CD14-positive monocyte (primary cell): ENCODE results near the gene RNF169. TPM values are rescaled to one million over a fixed set of nuclear protein-coding genes. Genes with fewer than 3 reads are reported as not detected.

Experiments
- DNase-seq, 3 donors: peaks; one replicate each; pipeline ENCODE4 v3.0.0-alpha.2; 2011 to 2022
- H2AFZ ChIP-seq: 2 replicates; pipeline ENCODE4 v1.6.0; 2012; ENCODE audit warnings: mild to moderate bottlenecking, low read depth, low read length, inconsistent platforms; ENCODE audit not compliant: insufficient read depth, poor library complexity, severe bottlenecking
- H3K27ac ChIP-seq, 2 donors: 1 replicate in 1 of 2; 2 replicates in 1 of 2; pipeline ENCODE4 v1.5.1; 2012 to 2013; ENCODE audit warnings: low read length in 2 of 2, control low read depth in 1 of 2, inconsistent platforms in 1 of 2, low read depth in 1 of 2, mild to moderate bottlenecking in 1 of 2
- H3K27me3 ChIP-seq, 2 donors: one replicate each; pipeline versions ENCODE4 v1.6.0 to v1.6.1; 2011 to 2013; ENCODE audit warnings: low read length in 2 of 2; ENCODE audit not compliant: control insufficient read depth in 2 of 2, insufficient read depth in 2 of 2
- H3K36me3 ChIP-seq, 2 donors: replicated peaks in 1 of 2; 1 replicate in 1 of 2; 2 replicates in 1 of 2; pipeline versions ENCODE4 v1.5.1 to v1.6.1; 2012 to 2013; ENCODE audit warnings: low read length in 2 of 2, control low read depth in 1 of 2, inconsistent platforms in 1 of 2, mild to moderate bottlenecking in 1 of 2; ENCODE audit not compliant: insufficient read depth in 2 of 2, control insufficient read depth in 1 of 2
- H3K4me1 ChIP-seq, 2 donors: 1 replicate in 1 of 2; 2 replicates in 1 of 2; pipeline versions ENCODE4 v1.5.1 to v1.6.1; 2012 to 2013; ENCODE audit warnings: low read length in 2 of 2, control low read depth in 1 of 2, inconsistent platforms in 1 of 2, mild to moderate bottlenecking in 1 of 2, moderate library complexity in 1 of 2; ENCODE audit not compliant: insufficient read depth in 2 of 2, control insufficient read depth in 1 of 2
- H3K4me2 ChIP-seq: replicated peaks from 2 replicates; pipeline ENCODE3; 2012; ENCODE audit warnings: low read length, moderate library complexity, mild to moderate bottlenecking; ENCODE audit not compliant: poor library complexity, severe bottlenecking; ENCODE audit errors: extremely low read depth
- H3K4me3 ChIP-seq, 3 experiments: fragments of 200-600 bp in 1 of 3; sonication (generic) in 1 of 3; replicated peaks in 1 of 3; 1 replicate in 2 of 3; 2 replicates in 1 of 3; pipeline ENCODE4 v1.5.1; 2011 to 2013; ENCODE audit warnings: low read length in 3 of 3, mild to moderate bottlenecking in 3 of 3, control low read depth in 2 of 3, low read depth in 2 of 3, inconsistent platforms in 1 of 3, moderate library complexity in 1 of 3
- H3K79me2 ChIP-seq: 2 replicates; pipeline ENCODE4 v1.6.0; 2012; ENCODE audit warnings: mild to moderate bottlenecking, control low read depth, inconsistent platforms, low read length, moderate library complexity; ENCODE audit not compliant: insufficient read depth
- H3K9ac ChIP-seq: 2 replicates; pipeline ENCODE4 v1.6.0; 2017; ENCODE audit warnings: low read length, mild to moderate bottlenecking; ENCODE audit not compliant: insufficient read depth, poor library complexity, severe bottlenecking
- H3K9me3 ChIP-seq, 2 donors: replicated peaks in 1 of 2; 1 replicate in 1 of 2; 2 replicates in 1 of 2; pipeline versions ENCODE4 v1.5.1 to v1.6.1; 2012 to 2013; ENCODE audit warnings: low read length in 2 of 2, control low read depth in 1 of 2; ENCODE audit not compliant: control insufficient read depth in 1 of 2, insufficient read depth in 1 of 2
- H4K20me1 ChIP-seq: 2 replicates; pipeline ENCODE4 v1.6.0; 2012; ENCODE audit warnings: mild to moderate bottlenecking, low read length, control low read depth, moderate library complexity; ENCODE audit not compliant: insufficient read depth
- H3K27ac Mint-ChIP-seq, 7 donors: one replicate each; pipeline ENCODE4 v1.8.0; 2020; ENCODE audit warnings: mild to moderate bottlenecking in 7 of 7, mixed read lengths in 7 of 7, moderate library complexity in 6 of 7, inconsistent platforms in 2 of 7
- H3K27me3 Mint-ChIP-seq, 3 donors: one replicate each; pipeline ENCODE4 v1.8.0; 2021 to 2022; ENCODE audit warnings: low read depth in 3 of 3, mild to moderate bottlenecking in 3 of 3, mixed read lengths in 3 of 3, moderate library complexity in 3 of 3, inconsistent platforms in 1 of 3
- H3K36me3 Mint-ChIP-seq, 2 donors: one replicate each; pipeline ENCODE4 v1.8.0; 2020; ENCODE audit warnings: mixed read lengths in 2 of 2, inconsistent platforms in 1 of 2, mild to moderate bottlenecking in 1 of 2
- H3K4me1 Mint-ChIP-seq: one replicate; pipeline ENCODE4 v1.8.0; 2020; ENCODE audit warnings: mild to moderate bottlenecking, mixed read lengths
- H3K4me3 Mint-ChIP-seq, 2 donors: one replicate each; pipeline ENCODE4 v1.8.0; 2020; ENCODE audit warnings: mild to moderate bottlenecking in 2 of 2, mixed read lengths in 2 of 2, moderate library complexity in 1 of 2
- H3K9me3 Mint-ChIP-seq, 7 donors: one replicate each; pipeline ENCODE4 v1.8.0; 2020 to 2022; ENCODE audit warnings: mixed read lengths in 7 of 7, mild to moderate bottlenecking in 6 of 7, moderate library complexity in 6 of 7, inconsistent platforms in 2 of 7
- WGBS: methylation state at CpG from one replicate; pipeline ENCODE4 v1.1.5; 2013; ENCODE audit warnings: missing lambda C conversion rate; ENCODE audit not compliant: insufficient coverage; 5-methylcytosine and 5-hydroxymethylcytosine counted together
- intact Hi-C, 2 donors: fragments of 100-400 bp; cut with micrococcal nuclease; formaldehyde crosslinking; loops; one replicate each; pipeline versions ENCODE4 v1.15.0 to v1.15.1; 2023
- polyA plus RNA-seq, 3 donors: library from polyadenylated mRNA; depleted of rRNA in 1 of 3; unstranded in 2 of 3; stranded (reverse) in 1 of 3; fragments of 300-500 nt in 2 of 3; fragments of >200 nt in 1 of 3; fragmentation: Illumina TruSeq in 2 of 3; gene quantifications; 1 replicate in 2 of 3; 2 replicates in 1 of 3; pipeline ENCODE4 v1.2.3, GENCODE V29; 2012 to 2021
- TF ChIP-seq, protein P1 (sequence below): fragments of 200-600 bp; IDR thresholded peaks from one replicate; pipeline ENCODE4 v1.8.0; 2022; ENCODE audit warnings: antibody characterized with exemption, mild to moderate bottlenecking

The RNF169 gene
- polyA plus RNA-seq, 3 donors = 1.4 to 16.2 (median 2.0) TPM

- no peaks in the 10 kb centered on the region for H3K79me2 ChIP-seq
- Mint-ChIP-seq H3K36me3 (no peaks in the 10 kb centered on the region), H3K27me3 (peaks cover 31 to 43% (median 42%) of the 10 kb centered on the region in 3 donors), H3K4me1 (peaks cover under 1% of the 10 kb centered on the region), H3K27ac (no peak overlapping the region), H3K9me3 (peaks cover 0 to 4% (median under 1%) of the 10 kb centered on the region in 7 donors), H3K4me3 (no peak overlapping the region)
- H3K27ac ChIP-seq = no peak overlapping the region
- H3K36me3 ChIP-seq = no peaks in the 10 kb centered on the region
- no peak overlapping the region for H3K4me2 ChIP-seq
- peaks cover 0 to 5% of the 10 kb centered on the region in 2 donors for H3K9me3 ChIP-seq
- H3K4me1 ChIP-seq = no peaks in the 10 kb centered on the region
- WGBS = 70% methylated on average over 2 of the region's 4 CpGs
- H3K9ac ChIP-seq = no peak overlapping the region
- peaks cover 20 to 34% of the 10 kb centered on the region in 2 donors for H3K27me3 ChIP-seq
- H3K4me3 ChIP-seq = no peak overlapping the region
- no peak overlapping the region for H2AFZ ChIP-seq
- no peak for DNase-seq
- intact Hi-C loops = no loop called here
- no peaks in the 10 kb centered on the region for H4K20me1 ChIP-seq
- TF ChIP-seq, protein P1, sequence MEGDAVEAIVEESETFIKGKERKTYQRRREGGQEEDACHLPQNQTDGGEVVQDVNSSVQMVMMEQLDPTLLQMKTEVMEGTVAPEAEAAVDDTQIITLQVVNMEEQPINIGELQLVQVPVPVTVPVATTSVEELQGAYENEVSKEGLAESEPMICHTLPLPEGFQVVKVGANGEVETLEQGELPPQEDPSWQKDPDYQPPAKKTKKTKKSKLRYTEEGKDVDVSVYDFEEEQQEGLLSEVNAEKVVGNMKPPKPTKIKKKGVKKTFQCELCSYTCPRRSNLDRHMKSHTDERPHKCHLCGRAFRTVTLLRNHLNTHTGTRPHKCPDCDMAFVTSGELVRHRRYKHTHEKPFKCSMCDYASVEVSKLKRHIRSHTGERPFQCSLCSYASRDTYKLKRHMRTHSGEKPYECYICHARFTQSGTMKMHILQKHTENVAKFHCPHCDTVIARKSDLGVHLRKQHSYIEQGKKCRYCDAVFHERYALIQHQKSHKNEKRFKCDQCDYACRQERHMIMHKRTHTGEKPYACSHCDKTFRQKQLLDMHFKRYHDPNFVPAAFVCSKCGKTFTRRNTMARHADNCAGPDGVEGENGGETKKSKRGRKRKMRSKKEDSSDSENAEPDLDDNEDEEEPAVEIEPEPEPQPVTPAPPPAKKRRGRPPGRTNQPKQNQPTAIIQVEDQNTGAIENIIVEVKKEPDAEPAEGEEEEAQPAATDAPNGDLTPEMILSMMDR = no peak
These were observed 22.9 kb upstream of the RNF169 start for GRCh38 chr11:74725701-74726100.

- H3K27me3 Mint-ChIP-seq = peaks cover 39 to 51% (median 47%) of the 10 kb centered on the region in 3 donors
- TF ChIP-seq, protein P1 = peak; percentile 90
- peaks cover 4% of the 10 kb centered on the region for H3K4me1 Mint-ChIP-seq
These were observed 22.0 kb upstream of the RNF169 start for GRCh38 chr11:74726547-74727182.

More at GRCh38 chr11:74726547-74727182, 22.0 kb upstream of the RNF169 start:
- intact Hi-C loops = no loop called here
- peaks cover 0 to 10% (median 3%) of the 10 kb centered on the region in 7 donors for H3K9me3 Mint-ChIP-seq
- WGBS = 2% methylated on average over 10 of the region's 13 CpGs
- no peaks in the 10 kb centered on the region for H3K36me3 Mint-ChIP-seq
- peak; percentile 33 to 51 (median 47) for DNase-seq
- Histone ChIP-seq H2AFZ (no peak overlapping the region), H3K36me3 (no peaks in the 10 kb centered on the region), H3K79me2 (no peaks in the 10 kb centered on the region), H3K27me3 (peaks cover 28 to 42% of the 10 kb centered on the region in 2 donors), H3K4me1 (no peaks in the 10 kb centered on the region), H3K4me3 (no peak overlapping the region), H3K9me3 (peaks cover 0 to 10% of the 10 kb centered on the region in 2 donors), H3K9ac (no peak overlapping the region), H3K4me2 (no peak overlapping the region), H3K27ac (no peak overlapping the region), H4K20me1 (no peaks in the 10 kb centered on the region)
- H3K27ac Mint-ChIP-seq = peak overlapping the region in 1 of 7 donors; percentile 16
- H3K4me3 Mint-ChIP-seq = no peak overlapping the region
